Measurements from ENCODE around the gene CAMK2B.

Gene CAMK2B

DNA sequence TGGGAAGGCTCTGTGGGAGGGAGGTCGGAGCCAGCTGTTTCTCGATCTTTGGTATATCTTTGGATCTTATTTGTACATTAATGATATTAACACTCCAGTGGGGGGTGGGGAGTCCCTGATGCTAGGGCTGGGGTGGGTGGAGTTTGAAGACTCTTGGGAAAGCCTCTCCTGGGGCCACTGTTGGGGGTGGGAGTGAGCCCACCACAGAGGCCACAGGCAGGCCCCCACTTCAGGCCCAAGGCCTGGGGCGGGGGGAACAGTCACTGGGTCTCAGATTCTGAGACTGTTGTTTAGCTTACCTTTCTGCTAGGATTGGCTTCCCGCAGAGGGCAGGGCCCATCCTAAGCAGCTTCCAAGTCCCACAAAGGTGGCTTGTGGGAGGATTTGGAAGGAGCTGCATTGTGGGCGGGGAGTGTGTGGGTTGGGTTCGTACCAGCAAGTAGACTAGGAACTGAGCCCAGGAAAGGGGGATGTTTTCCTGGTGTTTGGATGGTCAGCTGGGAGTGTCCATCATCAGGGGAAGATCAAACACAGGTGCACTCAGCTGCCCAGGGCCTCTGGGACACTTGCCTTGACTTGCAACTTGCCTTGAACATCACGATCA is 112.7 kb downstream of the CAMK2B start:
- Histone ChIP-seq H3K9me3 (ENCODE audit: control insufficient read depth, low read length) (no peaks in the 10 kb centered on the region), H2AK5ac (ENCODE audit: low read length, severe bottlenecking) (no peak overlapping the region), H3K18ac (ENCODE audit: low read depth in 1 of 2, low read length in 2 of 2) (no peak overlapping the region), H2BK120ac (ENCODE audit: low read depth, low read length) (no peak overlapping the region), H3K4me1 (ENCODE audit: control insufficient read depth, insufficient read depth, low read depth, low read length) (peaks cover 9% of the 10 kb centered on the region), H3K27me3 (ENCODE audit: control insufficient read depth in 1 of 2, insufficient read depth in 1 of 2, low read length in 2 of 2) (no peaks in the 10 kb centered on the region), H3K36me3 (ENCODE audit: control insufficient read depth in 1 of 2, insufficient read depth in 2 of 2, low read depth in 1 of 2, low read length in 2 of 2) (peaks cover 66 to 82% of the 10 kb centered on the region in 2 experiments), H3K4me2 (ENCODE audit: low read length, poor library complexity, severe bottlenecking) (no peak overlapping the region), H3K4ac (ENCODE audit: low read depth in 1 of 2, low read length in 2 of 2) (no peak overlapping the region), H3K79me1 (replicated peaks; ENCODE audit: low read length, poor library complexity, severe bottlenecking) (peaks cover 30% of the 10 kb centered on the region), H3K23ac (ENCODE audit: low read length in 2 of 2) (no peak overlapping the region), H3K9ac (ENCODE audit: low read length) (no peak overlapping the region), H2BK15ac (ENCODE audit: low read depth, poor library complexity, severe bottlenecking) (no peak overlapping the region), H4K8ac (ENCODE audit: low read length) (no peak overlapping the region), H2BK12ac (ENCODE audit: low read length in 2 of 2) (no peak overlapping the region), H2BK5ac (ENCODE audit: low read depth, low read length, poor library complexity, severe bottlenecking) (no peak overlapping the region), H3K4me3 (ENCODE audit: insufficient read depth in 1 of 2, low read depth in 1 of 2, low read length in 2 of 2) (no peak overlapping the region), H3K14ac (ENCODE audit: low read length in 2 of 2) (no peak overlapping the region), H2AFZ (ENCODE audit: low read depth, low read length) (no peak overlapping the region), H4K91ac (ENCODE audit: low read length) (no peak overlapping the region), H3K27ac (ENCODE audit: low read length, poor library complexity, severe bottlenecking) (no peak overlapping the region)
- 98% methylated on average over 6 of the region's 7 CpGs for WGBS
- DNase-seq: no peak

DNA sequence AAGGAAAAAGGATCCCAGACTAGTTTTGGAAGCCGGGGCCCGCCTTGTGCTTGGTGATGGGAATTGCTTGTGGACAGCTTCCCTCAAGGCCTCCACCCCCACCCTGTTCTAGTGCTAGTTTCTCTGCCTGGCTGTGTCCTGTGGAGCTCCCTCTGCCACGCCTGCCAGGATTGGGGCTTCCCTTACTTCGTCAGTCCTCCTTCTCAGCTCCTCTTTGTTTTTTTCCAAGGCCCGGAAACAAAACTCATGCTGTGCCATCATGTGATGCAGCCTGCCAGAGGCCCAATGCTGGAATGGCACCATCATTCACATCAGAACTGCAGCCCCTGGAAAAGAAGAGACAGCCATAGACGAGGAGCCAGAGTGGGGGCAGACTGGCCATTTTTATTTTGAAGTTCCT is 113.4 kb downstream of the CAMK2B start:
- Histone ChIP-seq H3K9me3 (ENCODE audit: control insufficient read depth, low read length) (no peaks in the 10 kb centered on the region), H2BK5ac (ENCODE audit: low read depth, low read length, poor library complexity, severe bottlenecking) (no peak overlapping the region), H2BK12ac (ENCODE audit: low read length in 2 of 2) (no peak overlapping the region), H3K79me1 (replicated peaks; ENCODE audit: low read length, poor library complexity, severe bottlenecking) (peaks cover 34% of the 10 kb centered on the region), H2AK5ac (ENCODE audit: low read length, severe bottlenecking) (no peak overlapping the region), H2BK15ac (ENCODE audit: low read depth, poor library complexity, severe bottlenecking) (no peak overlapping the region), H2BK120ac (ENCODE audit: low read depth, low read length) (no peak overlapping the region), H3K27me3 (ENCODE audit: control insufficient read depth in 1 of 2, insufficient read depth in 1 of 2, low read length in 2 of 2) (no peaks in the 10 kb centered on the region), H3K23ac (ENCODE audit: low read length in 2 of 2) (no peak overlapping the region), H3K4me2 (ENCODE audit: low read length, poor library complexity, severe bottlenecking) (no peak overlapping the region), H3K14ac (ENCODE audit: low read length in 2 of 2) (no peak overlapping the region), H4K91ac (ENCODE audit: low read length) (no peak overlapping the region), H3K4me1 (ENCODE audit: control insufficient read depth, insufficient read depth, low read depth, low read length) (peaks cover 9% of the 10 kb centered on the region), H3K36me3 (ENCODE audit: control insufficient read depth in 1 of 2, insufficient read depth in 2 of 2, low read depth in 1 of 2, low read length in 2 of 2) (peaks cover 73 to 89% of the 10 kb centered on the region in 2 experiments), H3K4me3 (ENCODE audit: insufficient read depth in 1 of 2, low read depth in 1 of 2, low read length in 2 of 2) (no peak overlapping the region), H2AFZ (ENCODE audit: low read depth, low read length) (no peak overlapping the region), H3K4ac (ENCODE audit: low read depth in 1 of 2, low read length in 2 of 2) (no peak overlapping the region), H3K18ac (ENCODE audit: low read depth in 1 of 2, low read length in 2 of 2) (no peak overlapping the region), H3K9ac (ENCODE audit: low read length) (no peak overlapping the region), H4K8ac (ENCODE audit: low read length) (no peak overlapping the region), H3K27ac (ENCODE audit: low read length, poor library complexity, severe bottlenecking) (no peak overlapping the region)
- WGBS: 94% methylated on average over 6 of the region's 6 CpGs
- DNase-seq: no peak

DNA sequence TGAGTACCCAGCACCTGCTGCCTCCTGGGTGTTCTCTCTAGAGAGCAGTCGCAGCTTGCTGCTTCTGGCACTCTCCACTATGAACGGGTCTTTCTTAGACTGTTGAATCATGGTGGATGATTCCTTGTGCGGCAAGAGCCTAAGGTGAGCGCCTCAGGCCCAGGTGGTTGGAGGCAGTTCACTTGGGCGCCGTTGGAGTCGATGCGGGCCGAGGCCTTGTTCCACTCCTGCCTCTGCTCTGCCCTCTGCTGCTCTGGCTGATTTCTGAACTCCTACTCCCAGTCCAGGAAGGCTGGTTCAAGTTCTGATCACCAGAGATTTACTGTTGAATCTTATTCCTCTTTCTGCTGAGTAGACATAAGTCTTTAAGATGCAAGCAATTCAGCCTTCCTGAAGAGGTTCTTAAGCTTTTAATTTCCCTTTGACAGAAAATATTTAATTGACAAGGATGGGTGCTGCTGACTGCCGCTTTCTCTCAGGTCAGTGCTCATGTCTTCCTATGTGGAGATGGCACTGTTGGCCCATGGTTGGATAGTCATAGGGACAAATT is 114.2 kb downstream of the CAMK2B start:
- H2BK5ac ChIP-seq (ENCODE audit: low read depth, low read length, poor library complexity, severe bottlenecking): no peak overlapping the region
- H3K18ac ChIP-seq (ENCODE audit: low read depth in 1 of 2, low read length in 2 of 2): no peak overlapping the region
- H2AK5ac ChIP-seq (ENCODE audit: low read length, severe bottlenecking): no peak overlapping the region
- no peak overlapping the region for H3K23ac ChIP-seq (ENCODE audit: low read length in 2 of 2)
- H3K4me2 ChIP-seq (ENCODE audit: low read length, poor library complexity, severe bottlenecking): no peak overlapping the region
- no peak overlapping the region for H2BK120ac ChIP-seq (ENCODE audit: low read depth, low read length)
- no peak overlapping the region for H3K9ac ChIP-seq (ENCODE audit: low read length)
- H2AFZ ChIP-seq (ENCODE audit: low read depth, low read length): no peak overlapping the region
- no peak for DNase-seq
- H3K4ac ChIP-seq (ENCODE audit: low read depth in 1 of 2, low read length in 2 of 2): no peak overlapping the region
- H3K79me1 ChIP-seq (replicated peaks; ENCODE audit: low read length, poor library complexity, severe bottlenecking): peaks cover 38% of the 10 kb centered on the region
- H2BK15ac ChIP-seq (ENCODE audit: low read depth, poor library complexity, severe bottlenecking): no peak overlapping the region
- no peak overlapping the region for H3K4me3 ChIP-seq (ENCODE audit: insufficient read depth in 1 of 2, low read depth in 1 of 2, low read length in 2 of 2)
- no peak overlapping the region for H4K91ac ChIP-seq (ENCODE audit: low read length)
- H3K9me3 ChIP-seq (ENCODE audit: control insufficient read depth, low read length): no peaks in the 10 kb centered on the region
- H2BK12ac ChIP-seq (ENCODE audit: low read length in 2 of 2): no peak overlapping the region
- peaks cover 4% of the 10 kb centered on the region for H3K4me1 ChIP-seq (ENCODE audit: control insufficient read depth, insufficient read depth, low read depth, low read length)
- WGBS: 98% methylated on average over 10 of the region's 10 CpGs
- no peaks in the 10 kb centered on the region for H3K27me3 ChIP-seq (ENCODE audit: control insufficient read depth in 1 of 2, insufficient read depth in 1 of 2, low read length in 2 of 2)
- H3K14ac ChIP-seq (ENCODE audit: low read length in 2 of 2): no peak overlapping the region
- H4K8ac ChIP-seq (ENCODE audit: low read length): no peak overlapping the region
- no peak overlapping the region for H3K27ac ChIP-seq (ENCODE audit: low read length, poor library complexity, severe bottlenecking)
- peaks cover 81 to 90% of the 10 kb centered on the region in 2 experiments for H3K36me3 ChIP-seq (ENCODE audit: control insufficient read depth in 1 of 2, insufficient read depth in 2 of 2, low read depth in 1 of 2, low read length in 2 of 2)

DNA sequence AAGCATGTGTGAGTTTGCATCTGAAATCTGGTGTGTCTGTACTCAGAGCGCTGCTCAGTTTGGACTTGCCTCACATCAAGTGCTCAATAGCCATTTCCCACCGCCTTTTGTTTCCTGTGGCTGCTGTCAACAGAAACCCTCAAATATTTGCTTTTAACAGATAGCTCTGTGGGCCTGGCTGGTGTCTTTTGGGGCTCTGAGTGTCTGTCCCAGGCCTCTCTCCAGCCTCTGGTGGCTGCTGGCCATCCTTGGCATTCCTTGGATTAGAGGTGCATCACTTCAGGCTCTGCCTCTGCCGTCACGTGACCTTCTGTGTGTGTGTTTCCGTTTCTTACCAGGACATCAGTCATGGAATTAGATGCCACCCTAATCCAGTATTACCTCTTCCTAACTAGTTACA is 115.3 kb downstream of the CAMK2B start:
- no peaks in the 10 kb centered on the region for H3K27me3 ChIP-seq (ENCODE audit: control insufficient read depth in 1 of 2, insufficient read depth in 1 of 2, low read length in 2 of 2)
- H4K91ac ChIP-seq (ENCODE audit: low read length): no peak overlapping the region
- no peak overlapping the region for H3K4me3 ChIP-seq (ENCODE audit: insufficient read depth in 1 of 2, low read depth in 1 of 2, low read length in 2 of 2)
- H3K23ac ChIP-seq (ENCODE audit: low read length in 2 of 2): no peak overlapping the region
- no peak overlapping the region for H3K14ac ChIP-seq (ENCODE audit: low read length in 2 of 2)
- no peak overlapping the region for H2BK120ac ChIP-seq (ENCODE audit: low read depth, low read length)
- WGBS: 100% methylated on average over 4 of the region's 5 CpGs
- H2BK12ac ChIP-seq (ENCODE audit: low read length in 2 of 2): no peak overlapping the region
- no peak overlapping the region for H3K27ac ChIP-seq (ENCODE audit: low read length, poor library complexity, severe bottlenecking)
- no peak overlapping the region for H2AFZ ChIP-seq (ENCODE audit: low read depth, low read length)
- H4K8ac ChIP-seq (ENCODE audit: low read length): no peak overlapping the region
- peaks cover 3% of the 10 kb centered on the region for H3K4me1 ChIP-seq (ENCODE audit: control insufficient read depth, insufficient read depth, low read depth, low read length)
- no peak for DNase-seq
- H3K9ac ChIP-seq (ENCODE audit: low read length): no peak overlapping the region
- H3K4me2 ChIP-seq (ENCODE audit: low read length, poor library complexity, severe bottlenecking): no peak overlapping the region
- H3K18ac ChIP-seq (ENCODE audit: low read depth in 1 of 2, low read length in 2 of 2): no peak overlapping the region
- H2BK5ac ChIP-seq (ENCODE audit: low read depth, low read length, poor library complexity, severe bottlenecking): no peak overlapping the region
- peaks cover 87 to 92% of the 10 kb centered on the region in 2 experiments for H3K36me3 ChIP-seq (ENCODE audit: control insufficient read depth in 1 of 2, insufficient read depth in 2 of 2, low read depth in 1 of 2, low read length in 2 of 2)
- no peaks in the 10 kb centered on the region for H3K9me3 ChIP-seq (ENCODE audit: control insufficient read depth, low read length)
- no peak overlapping the region for H3K4ac ChIP-seq (ENCODE audit: low read depth in 1 of 2, low read length in 2 of 2)
- no peak overlapping the region for H2BK15ac ChIP-seq (ENCODE audit: low read depth, poor library complexity, severe bottlenecking)
- peaks cover 46% of the 10 kb centered on the region for H3K79me1 ChIP-seq (replicated peaks; ENCODE audit: low read length, poor library complexity, severe bottlenecking)
- H2AK5ac ChIP-seq (ENCODE audit: low read length, severe bottlenecking): no peak overlapping the region
